Measurements from ENCODE around the gene GLI3.

Gene GLI3

DNA sequence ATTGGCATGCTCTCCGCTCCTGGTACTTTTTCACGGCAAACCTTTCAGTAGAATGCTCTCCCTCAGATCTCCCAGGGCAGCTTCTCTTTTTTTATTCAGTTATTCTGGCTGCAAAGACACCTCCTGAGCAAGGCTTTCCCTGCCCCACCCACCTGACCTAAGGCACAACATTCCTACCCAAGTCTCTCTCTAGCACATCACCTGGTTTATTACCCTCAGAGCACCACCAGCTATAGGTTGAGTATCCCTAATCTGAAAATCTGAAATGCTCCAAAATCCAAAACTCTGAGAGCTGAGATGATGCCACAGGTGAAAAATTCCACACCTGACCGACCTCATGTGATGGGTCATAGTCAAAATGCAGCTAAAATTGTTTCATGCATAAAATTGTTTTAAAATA, 99.6 kb downstream of the GLI3 start:
- no peak for DNase-seq

DNA sequence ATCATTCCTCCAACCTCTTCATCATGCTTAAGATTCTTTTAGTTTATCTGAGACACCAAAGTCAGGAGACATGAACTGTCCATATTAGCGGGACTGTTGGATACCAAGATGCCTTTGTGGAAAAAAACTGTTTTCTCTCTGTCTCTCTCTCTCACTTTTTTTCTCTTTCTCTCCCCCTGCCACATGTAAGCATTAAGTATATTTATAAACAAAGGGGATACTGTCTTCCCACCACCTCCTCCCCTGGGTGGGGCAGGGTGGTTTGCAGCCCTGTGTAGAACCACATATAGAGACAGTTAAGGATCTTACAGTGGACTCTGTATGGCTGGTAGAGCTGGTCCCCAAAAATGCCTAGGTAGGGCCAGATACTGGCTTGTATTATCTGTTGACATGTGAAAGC, 101.3 kb downstream of the GLI3 start:
- no peak for DNase-seq

DNA sequence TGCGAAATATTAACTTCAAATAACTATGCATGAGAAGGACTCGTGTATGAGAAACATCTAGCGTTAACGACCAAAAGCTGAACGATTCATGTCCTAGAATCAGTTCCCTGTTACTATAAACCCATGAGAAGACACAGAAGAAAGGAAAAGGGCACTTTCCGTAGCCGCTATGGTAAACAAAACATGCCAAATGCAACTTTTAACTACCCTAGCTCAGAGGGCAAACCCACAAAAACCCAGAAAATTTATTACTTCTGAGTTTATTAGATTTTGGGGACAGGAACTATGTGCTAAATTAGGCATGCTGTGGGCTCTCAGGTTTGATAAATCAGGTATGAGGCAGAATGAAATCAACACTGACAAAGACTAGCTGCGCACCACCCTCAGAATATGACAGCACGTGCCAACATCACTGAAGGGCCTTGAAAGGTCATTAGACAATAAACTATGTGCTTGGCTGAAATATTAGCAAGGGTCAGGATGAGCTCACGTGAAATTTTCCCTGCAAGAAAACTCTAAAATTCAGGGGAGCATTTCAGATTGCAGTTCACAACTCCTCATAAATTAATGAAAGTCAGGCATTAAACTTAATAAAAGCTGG, 102.6 kb downstream of the GLI3 start:
- DNase-seq = no peak

DNA sequence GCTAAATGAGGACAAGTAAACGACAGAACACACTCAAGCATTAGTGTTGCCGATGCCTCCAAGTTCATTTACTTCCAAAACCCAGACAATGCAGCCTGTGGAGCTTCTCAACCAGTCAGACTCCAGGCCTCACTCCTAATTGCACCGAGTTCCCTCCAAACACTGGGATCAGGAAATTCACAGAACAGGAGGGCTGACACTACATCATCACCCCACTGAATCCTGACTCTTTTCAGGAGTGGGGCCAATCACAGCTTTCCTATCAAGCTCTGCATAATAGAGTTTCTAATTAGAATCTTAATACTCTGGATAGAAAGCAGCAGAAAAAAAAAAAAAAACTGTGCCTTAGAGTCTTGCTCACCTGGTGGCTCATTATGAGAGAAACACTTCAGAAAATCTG, 103.7 kb downstream of the GLI3 start:
- no peak for DNase-seq

DNA sequence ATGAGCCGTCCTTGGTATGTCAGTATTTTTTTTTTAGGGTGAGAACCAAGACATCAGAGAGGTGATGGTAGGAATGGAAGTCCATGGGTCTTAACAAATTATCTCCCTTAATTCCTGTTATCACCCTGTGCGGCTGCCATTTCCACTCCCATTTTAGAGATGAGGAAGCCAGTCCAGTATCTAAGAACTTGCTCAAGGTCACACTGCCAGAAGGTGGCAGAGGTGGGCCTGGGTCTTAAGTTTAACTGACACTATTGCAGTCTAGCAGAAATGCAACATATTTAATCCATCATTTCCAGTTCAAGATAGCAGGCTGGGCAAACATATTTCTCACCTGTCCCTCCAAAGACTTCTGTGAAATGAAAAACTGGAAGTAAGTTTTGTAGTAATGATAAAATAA, 108.3 kb downstream of the GLI3 start:
- DNase-seq = no peak

DNA sequence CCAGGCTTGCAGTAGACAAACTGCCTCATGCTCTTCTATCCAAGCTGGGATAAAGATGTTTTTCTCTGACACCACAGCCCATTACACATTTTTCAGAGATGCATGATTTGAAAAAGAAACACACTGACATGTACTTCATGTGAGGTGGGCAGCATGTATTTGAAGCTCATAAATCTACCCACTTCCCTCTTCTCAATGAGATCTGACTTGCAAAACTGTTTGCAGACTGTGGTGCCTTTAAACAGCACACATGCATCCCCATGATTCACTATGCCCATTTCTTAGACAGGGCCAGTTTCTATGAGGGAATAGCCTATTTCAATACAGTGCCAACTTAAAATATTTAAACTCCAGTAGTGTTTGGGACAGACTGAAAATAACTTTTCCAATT, 109.8 kb downstream of the GLI3 start:
- DNase-seq = no peak

DNA sequence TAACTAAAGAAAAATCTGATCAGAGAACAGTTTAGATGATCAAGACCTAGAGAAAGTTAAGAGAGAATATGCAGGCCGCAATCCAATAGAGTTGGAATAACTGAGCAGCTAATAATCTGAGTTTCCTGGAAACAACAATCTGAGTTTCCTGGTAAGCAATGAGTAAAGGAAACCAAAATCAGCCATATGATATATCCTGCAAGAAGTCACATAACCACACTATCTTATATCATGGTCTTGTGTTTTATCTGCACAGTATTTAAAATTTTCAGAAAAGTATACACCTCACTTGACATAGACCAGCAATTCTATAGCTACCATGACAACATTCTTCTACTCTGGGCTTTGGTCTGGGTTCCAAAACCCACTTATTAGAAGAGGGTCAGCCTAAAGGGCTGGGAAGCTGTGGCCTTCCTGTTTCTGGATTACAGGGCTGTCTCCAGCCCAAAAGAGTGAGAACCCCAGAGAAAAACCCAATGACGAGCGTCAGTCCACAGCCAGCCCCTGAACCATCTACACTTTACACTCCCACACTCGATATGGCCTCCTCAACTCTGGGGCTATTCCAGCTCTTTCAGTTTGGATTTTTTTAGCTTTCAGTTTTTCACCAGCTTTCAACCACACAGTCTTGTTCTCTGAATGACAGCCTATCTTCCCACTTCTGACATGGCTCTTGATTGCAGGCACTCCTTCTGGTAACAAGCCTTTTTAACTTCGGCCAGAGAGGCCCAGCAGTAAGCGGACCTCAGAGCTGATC, 110.4 kb downstream of the GLI3 start:
- no peak for DNase-seq

DNA sequence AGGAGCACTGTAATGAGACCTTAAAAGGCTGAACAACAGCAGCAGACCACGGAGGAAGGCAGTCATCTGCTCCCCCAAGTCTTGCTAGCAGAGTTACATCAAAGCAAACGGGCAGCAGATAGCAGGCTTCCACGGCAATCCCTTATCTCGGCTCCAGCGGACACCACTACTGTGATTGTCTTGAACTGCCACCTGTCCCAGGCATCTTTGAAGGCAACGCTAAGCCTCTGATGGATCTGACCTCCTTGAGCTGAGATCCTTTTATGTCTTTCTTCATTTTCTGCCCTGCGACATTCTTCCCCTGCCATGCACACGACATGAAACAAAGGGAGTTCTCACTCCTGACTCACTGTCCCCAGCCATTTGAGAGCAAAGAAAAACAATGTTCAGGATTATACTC, 111.7 kb downstream of the GLI3 start:
- no peak for DNase-seq

DNA sequence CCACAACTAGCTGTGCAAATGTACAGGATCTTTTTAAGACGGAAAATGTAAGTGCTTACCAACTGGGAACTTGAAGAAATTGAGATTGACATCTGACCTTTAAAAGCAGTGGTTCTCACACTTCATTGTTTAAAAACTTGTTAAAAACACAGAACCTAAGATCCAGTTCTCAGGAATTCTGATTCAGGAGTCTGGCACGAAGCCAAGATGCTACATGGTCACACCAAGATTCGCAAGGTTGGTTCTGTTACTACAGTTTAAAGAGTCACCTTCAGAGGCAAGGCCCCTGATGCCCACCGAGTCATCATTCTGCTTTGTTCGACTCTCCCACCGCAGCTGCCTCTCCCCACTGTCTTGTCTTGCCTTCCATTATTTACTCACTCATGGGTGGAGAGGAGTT, 113.3 kb downstream of the GLI3 start:
- DNase-seq = no peak

DNA sequence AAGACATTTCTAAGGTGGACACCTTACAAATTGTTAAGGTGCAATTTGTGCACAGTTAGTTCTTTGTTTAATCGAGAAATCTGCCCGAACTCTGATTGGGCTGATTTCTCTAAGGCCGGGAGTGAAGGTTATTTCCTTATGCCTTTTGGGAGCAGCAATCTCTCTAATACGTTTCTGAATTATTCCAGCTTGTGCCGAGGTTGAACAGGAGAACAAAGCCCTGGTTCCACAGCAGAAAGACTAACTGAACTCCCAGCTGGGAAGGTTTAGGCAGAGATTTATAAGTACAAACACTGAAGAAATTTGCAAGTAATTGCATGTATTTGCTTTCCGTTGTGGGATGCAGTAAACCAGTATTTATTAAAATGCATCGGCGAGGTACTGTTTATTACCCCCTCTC, 116.8 kb downstream of the GLI3 start:
- DNase-seq = no peak

DNA sequence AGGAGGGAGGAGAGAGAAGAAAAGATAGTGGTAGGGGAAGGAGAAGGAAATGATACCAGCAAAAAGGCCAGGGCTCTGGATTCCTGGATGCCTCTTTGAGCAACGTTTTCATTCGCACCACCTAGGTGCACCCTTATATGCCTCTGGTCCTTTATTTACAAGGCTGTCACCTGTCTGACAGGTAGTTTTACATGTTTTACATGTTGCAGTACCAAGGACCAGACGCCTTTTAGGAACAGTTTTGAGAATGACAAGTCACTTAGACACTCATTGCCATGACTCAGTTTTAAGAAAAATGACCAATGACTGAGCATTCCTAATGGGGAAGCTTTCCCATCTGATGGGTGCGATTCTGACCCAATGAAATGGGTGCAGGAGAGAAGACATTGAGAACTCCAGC, 119.8 kb downstream of the GLI3 start:
- DNase-seq = no peak

DNA sequence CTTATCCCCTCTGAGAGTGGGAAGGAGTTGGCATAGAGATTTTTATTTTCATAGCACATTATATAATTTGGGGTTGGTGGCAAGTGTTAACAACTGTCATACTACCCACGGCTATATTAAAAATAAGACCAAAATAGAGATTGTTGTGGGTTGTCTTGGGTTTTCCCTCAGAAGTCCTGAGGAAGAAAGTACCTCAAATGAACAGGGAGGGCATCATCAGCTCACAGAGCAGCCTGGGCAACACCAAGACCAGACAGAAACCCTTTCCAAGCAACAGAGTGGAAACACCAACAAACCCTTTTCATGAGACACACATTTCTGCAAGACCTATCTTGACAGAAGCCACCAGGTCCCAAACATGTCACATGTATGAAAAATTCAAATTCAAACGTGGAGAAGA, 121.2 kb downstream of the GLI3 start:
- DNase-seq = no peak

DNA sequence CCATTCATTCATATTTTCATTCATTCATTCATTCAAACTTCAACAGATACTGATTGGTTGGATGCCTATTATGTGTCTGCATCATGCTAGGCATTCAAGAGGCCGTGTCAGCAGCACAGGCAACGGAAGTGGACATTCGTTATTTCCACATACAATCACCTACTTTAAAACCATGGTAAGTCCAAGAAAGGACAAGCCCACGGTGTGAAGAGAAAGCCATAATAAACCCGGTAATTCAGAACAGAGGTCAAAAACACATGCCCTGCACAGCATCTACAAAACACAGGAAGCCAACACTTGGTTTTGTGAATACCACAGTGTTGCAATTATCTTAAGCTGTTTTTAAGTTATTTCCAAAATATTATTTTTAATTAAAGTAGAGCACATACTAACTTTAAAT, 126.7 kb downstream of the GLI3 start:
- no peak for DNase-seq

DNA sequence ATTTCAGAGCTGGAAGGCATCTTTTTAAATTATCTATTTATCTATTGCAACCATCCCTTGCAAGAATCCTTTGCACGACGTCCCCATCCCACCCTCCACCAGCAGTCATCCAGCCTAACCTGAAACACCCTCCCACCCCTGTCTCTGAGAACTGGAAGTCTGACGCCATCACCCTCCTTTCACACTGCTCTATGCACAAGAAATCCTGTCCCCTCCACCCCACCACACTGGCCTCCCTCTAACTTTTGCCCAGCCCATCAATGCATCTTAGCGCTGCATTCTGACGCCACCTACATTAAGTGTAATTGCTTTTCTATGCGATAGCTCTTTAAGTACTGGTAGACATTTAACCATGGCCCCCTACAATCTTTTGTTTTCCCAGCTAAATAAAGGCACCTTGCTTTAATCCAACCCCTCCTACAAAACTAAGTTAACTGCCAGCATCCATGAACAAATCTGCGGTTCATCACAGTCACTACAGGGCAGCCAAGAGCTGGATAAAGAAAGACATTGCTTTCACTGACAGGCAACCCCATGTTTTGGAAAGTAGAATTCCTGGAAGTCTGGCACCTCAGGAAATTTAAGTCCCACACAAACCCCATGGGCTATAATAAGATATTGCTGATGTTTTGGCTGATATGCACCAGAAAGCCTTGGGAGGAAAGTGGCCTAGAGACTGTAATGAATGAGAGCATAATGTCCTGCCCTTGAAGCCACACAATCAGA, 128.0 kb downstream of the GLI3 start:
- DNase-seq = no peak

DNA sequence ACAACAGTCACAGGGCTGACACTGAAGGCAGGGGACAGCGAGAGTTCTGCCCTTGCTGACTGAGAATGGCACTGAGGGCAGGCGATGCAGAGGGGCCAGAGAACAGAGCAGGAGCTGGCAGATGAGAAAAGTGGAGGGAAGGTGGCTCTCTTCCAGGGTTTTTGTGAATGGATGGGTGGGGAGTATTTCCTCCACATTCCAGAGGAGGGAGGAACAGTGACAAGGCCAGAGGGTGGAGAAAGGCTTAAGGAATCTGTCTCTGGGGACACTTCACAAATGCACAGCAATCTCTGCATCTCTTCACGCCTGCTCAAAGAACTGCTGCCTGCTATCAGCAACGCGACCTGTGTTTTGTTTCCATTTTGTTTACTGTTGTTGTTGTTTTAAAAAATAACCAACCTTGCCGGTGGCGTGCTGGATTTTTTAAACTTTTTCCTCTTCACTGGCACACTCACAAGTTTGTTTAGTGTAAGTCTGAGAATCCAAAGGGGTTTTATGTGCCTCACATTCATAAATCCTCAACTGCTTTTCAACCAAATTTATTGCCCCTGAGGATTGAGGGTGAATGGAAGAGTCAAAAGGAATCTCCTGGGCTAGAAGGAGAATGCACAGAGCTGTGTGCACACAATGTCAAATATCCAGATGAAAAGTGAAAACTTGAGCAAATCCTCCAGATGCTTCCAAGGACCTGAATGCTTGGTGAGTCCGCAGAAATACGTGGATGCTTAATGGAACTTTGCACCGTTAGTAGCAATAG, 129.3 kb downstream of the GLI3 start:
- no peak for DNase-seq

DNA sequence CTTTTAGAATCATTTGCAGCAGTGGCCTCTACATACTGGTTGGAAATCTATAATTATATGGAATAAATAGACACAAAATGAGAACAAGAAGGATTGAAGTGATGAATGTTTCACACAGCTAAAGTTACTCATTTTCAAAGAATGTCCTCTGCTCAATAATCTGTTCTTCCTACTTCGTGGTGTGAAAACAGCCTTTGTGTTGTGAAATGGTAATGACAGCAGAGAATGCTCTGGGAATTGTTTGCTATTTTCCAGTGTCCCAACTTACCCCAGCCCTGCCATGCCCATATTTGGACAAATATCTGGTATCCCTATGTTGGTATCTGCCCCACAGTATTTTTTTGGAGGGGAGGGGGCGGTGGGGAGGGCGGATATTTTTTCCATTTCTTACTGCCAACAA, 130.4 kb downstream of the GLI3 start:
- no peak for DNase-seq

DNA sequence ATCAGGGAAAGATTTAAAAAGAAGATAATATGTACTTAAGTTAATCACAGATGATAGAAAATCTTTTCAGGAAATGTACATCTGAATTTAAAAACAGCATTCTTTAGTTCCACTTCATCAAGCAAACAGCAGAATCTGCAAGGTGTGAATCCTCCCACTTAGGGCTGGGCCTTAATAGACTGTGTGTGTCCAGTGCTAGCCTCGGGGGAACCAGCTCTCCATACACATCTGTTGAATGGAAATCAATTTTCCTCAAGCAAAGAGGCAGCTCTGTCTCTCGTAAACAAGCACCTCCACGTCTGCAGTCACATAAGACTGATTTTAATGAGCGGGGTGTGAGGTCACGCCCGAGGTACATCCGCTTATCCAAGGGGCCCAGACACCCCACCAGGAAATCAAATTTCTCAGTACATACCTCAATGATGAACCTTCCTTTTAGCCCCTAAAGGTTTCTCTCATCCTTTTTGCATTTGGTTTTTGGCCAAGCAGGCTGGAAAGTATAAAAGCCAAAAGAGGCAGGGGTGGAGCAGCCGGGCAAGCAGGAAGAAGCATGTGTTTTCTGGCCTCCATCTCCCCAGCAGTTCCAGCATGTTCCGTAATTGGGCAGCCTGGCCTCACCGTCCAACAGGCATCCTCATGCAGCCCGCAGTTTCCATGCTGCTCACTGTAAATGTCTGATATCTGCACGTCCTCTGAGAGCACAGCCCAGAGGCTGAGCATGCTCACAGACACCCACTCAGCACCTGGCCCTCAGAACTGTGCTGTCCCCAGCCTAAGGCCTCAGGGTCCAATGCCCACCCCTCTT, 131.3 kb downstream of the GLI3 start:
- no peak for DNase-seq

DNA sequence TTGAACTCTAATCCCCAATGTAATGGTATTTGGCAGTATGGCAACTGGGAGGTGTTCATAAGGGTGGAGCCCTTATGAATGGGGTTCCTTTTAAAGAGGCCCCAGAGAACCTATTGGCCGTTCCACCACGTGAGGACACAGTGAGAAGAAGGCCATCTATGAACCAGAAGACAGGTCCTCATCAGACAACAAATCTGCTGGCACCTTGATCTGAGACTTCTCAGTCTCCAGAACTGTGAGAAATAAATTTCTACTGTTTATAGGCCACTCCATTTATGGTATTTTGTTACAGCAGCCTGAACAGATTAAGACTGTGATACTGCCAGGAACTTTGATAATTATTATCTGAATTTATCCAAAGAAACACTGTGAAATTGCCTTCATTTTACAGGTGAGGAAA, 132.3 kb downstream of the GLI3 start:
- no peak for DNase-seq

DNA sequence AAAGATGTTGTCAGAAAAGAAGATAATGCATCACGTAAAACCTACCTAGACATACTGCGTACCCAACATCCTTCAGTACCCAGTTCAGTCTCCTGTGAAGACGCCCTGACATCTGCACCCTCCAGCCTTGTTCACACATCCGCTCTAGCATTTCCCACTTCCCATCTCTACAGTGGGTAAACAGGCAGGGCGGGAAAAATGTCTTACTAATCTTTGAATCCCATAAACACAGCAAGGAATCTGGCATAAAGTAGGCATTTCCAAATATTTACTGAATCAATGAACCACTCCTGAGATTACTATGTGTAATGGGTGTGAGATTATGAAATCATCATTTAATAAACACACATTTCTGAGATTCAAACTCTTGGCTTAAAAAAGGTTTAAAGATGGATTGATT, 132.8 kb downstream of the GLI3 start:
- DNase-seq = no peak

DNA sequence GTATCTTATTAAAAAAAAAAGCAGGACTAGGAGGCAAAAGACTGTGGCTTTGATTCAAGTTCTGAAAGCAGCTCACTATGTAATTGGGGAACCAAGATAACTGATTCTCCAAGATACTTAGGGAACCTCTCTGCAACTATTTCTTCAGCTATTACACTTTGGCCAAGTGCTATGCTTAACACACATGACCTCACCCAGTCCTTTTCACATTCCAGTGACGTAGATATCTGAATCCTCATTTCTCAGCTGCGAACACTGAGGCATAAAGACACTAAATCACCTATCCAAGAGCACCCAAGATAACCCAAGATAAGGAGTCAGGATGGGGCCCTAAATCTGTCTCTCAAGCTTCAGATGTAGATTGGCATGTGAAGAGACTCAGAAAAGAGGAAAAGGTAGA, 133.6 kb downstream of the GLI3 start:
- no peak for DNase-seq

DNA sequence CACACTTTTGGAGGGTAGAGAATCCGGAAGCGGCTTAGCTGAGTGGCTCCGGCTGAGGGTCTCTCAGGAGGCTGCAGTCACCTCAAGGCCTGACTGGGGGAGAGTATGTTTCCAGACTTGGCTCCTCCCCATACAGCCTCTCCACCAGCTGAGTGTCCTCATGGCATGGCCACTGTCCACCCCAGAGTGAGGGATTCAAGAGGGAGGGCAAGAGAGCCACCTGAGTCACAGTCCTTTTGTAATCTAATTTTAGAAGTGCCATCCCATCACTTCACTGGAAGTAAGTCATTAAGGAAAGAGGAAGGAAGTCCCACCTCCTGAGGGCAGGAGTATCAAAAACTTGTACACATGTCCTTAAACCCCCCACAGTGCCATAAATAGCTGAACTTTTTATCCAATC, 134.0 kb downstream of the GLI3 start:
- DNase-seq = no peak

DNA sequence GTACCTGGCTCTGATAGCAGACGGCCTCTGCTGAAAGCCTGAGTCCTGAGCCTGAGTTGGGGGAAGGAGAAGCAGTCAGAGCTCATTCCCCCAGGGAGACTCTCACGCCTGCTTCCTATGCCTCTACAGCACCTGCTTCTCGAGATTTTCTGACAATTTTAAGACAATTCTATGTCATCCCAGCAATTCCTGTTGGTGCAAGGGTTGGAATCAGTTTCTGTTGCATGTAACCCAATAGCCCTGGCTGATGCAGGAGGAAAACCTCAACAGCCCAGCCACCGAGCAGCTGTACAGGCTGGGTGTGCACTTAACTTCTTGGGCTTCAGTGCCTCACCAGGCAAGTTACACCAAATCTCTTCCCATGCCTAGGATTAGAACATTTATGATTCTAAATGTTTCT, 134.7 kb downstream of the GLI3 start:
- no peak for DNase-seq

DNA sequence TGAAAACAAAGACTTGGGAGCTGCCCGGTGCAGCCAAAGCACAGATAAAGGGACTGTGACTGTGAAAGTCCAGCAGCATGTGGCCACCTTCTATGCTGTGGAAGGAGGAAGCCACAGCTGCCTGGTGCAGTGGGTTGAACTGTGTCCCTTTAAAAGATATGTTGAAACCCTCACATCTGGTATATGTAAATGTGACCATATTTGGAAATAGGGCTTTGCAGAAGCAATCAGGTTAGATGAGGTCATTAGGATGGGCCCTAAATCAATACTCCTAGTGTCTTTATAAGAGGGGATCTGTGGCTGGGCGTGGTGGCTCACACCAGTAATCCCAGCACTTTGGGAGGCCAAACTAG, 136.9 kb downstream of the GLI3 start:
- DNase-seq = no peak

Data from NCI-H2081 (cell line).